CD14-positive monocyte (primary cell): ENCODE measurements around the gene ACVR2B. TPM values are rescaled to one million over a fixed set of nuclear protein-coding genes. Genes with fewer than 3 reads are reported as not detected.

Experiments
- DNase-seq, 3 donors: peaks; one replicate each; pipeline ENCODE4 v3.0.0-alpha.2; 2011 to 2022
- H2AFZ ChIP-seq: 2 replicates; pipeline ENCODE4 v1.6.0; 2012; ENCODE audit warnings: mild to moderate bottlenecking, low read depth, low read length, inconsistent platforms; ENCODE audit not compliant: insufficient read depth, poor library complexity, severe bottlenecking
- H3K27ac ChIP-seq, 2 donors: 1 replicate in 1 of 2; 2 replicates in 1 of 2; pipeline ENCODE4 v1.5.1; 2012 to 2013; ENCODE audit warnings: low read length in 2 of 2, control low read depth in 1 of 2, inconsistent platforms in 1 of 2, low read depth in 1 of 2, mild to moderate bottlenecking in 1 of 2
- H3K27me3 ChIP-seq, 2 donors: one replicate each; pipeline versions ENCODE4 v1.6.0 to v1.6.1; 2011 to 2013; ENCODE audit warnings: low read length in 2 of 2; ENCODE audit not compliant: control insufficient read depth in 2 of 2, insufficient read depth in 2 of 2
- H3K36me3 ChIP-seq, 2 donors: replicated peaks in 1 of 2; 1 replicate in 1 of 2; 2 replicates in 1 of 2; pipeline versions ENCODE4 v1.5.1 to v1.6.1; 2012 to 2013; ENCODE audit warnings: low read length in 2 of 2, control low read depth in 1 of 2, inconsistent platforms in 1 of 2, mild to moderate bottlenecking in 1 of 2; ENCODE audit not compliant: insufficient read depth in 2 of 2, control insufficient read depth in 1 of 2
- H3K4me1 ChIP-seq, 2 donors: 1 replicate in 1 of 2; 2 replicates in 1 of 2; pipeline versions ENCODE4 v1.5.1 to v1.6.1; 2012 to 2013; ENCODE audit warnings: low read length in 2 of 2, control low read depth in 1 of 2, inconsistent platforms in 1 of 2, mild to moderate bottlenecking in 1 of 2, moderate library complexity in 1 of 2; ENCODE audit not compliant: insufficient read depth in 2 of 2, control insufficient read depth in 1 of 2
- H3K4me2 ChIP-seq: replicated peaks from 2 replicates; pipeline ENCODE3; 2012; ENCODE audit warnings: low read length, moderate library complexity, mild to moderate bottlenecking; ENCODE audit not compliant: poor library complexity, severe bottlenecking; ENCODE audit errors: extremely low read depth
- H3K4me3 ChIP-seq, 3 experiments: fragments of 200-600 bp in 1 of 3; sonication (generic) in 1 of 3; replicated peaks in 1 of 3; 1 replicate in 2 of 3; 2 replicates in 1 of 3; pipeline ENCODE4 v1.5.1; 2011 to 2013; ENCODE audit warnings: low read length in 3 of 3, mild to moderate bottlenecking in 3 of 3, control low read depth in 2 of 3, low read depth in 2 of 3, inconsistent platforms in 1 of 3, moderate library complexity in 1 of 3
- H3K79me2 ChIP-seq: 2 replicates; pipeline ENCODE4 v1.6.0; 2012; ENCODE audit warnings: mild to moderate bottlenecking, control low read depth, inconsistent platforms, low read length, moderate library complexity; ENCODE audit not compliant: insufficient read depth
- H3K9ac ChIP-seq: 2 replicates; pipeline ENCODE4 v1.6.0; 2017; ENCODE audit warnings: low read length, mild to moderate bottlenecking; ENCODE audit not compliant: insufficient read depth, poor library complexity, severe bottlenecking
- H3K9me3 ChIP-seq, 2 donors: replicated peaks in 1 of 2; 1 replicate in 1 of 2; 2 replicates in 1 of 2; pipeline versions ENCODE4 v1.5.1 to v1.6.1; 2012 to 2013; ENCODE audit warnings: low read length in 2 of 2, control low read depth in 1 of 2; ENCODE audit not compliant: control insufficient read depth in 1 of 2, insufficient read depth in 1 of 2
- H4K20me1 ChIP-seq: 2 replicates; pipeline ENCODE4 v1.6.0; 2012; ENCODE audit warnings: mild to moderate bottlenecking, low read length, control low read depth, moderate library complexity; ENCODE audit not compliant: insufficient read depth
- H3K27ac Mint-ChIP-seq, 7 donors: one replicate each; pipeline ENCODE4 v1.8.0; 2020; ENCODE audit warnings: mild to moderate bottlenecking in 7 of 7, mixed read lengths in 7 of 7, moderate library complexity in 6 of 7, inconsistent platforms in 2 of 7
- H3K27me3 Mint-ChIP-seq, 3 donors: one replicate each; pipeline ENCODE4 v1.8.0; 2021 to 2022; ENCODE audit warnings: low read depth in 3 of 3, mild to moderate bottlenecking in 3 of 3, mixed read lengths in 3 of 3, moderate library complexity in 3 of 3, inconsistent platforms in 1 of 3
- H3K36me3 Mint-ChIP-seq, 2 donors: one replicate each; pipeline ENCODE4 v1.8.0; 2020; ENCODE audit warnings: mixed read lengths in 2 of 2, inconsistent platforms in 1 of 2, mild to moderate bottlenecking in 1 of 2
- H3K4me1 Mint-ChIP-seq: one replicate; pipeline ENCODE4 v1.8.0; 2020; ENCODE audit warnings: mild to moderate bottlenecking, mixed read lengths
- H3K4me3 Mint-ChIP-seq, 2 donors: one replicate each; pipeline ENCODE4 v1.8.0; 2020; ENCODE audit warnings: mild to moderate bottlenecking in 2 of 2, mixed read lengths in 2 of 2, moderate library complexity in 1 of 2
- H3K9me3 Mint-ChIP-seq, 7 donors: one replicate each; pipeline ENCODE4 v1.8.0; 2020 to 2022; ENCODE audit warnings: mixed read lengths in 7 of 7, mild to moderate bottlenecking in 6 of 7, moderate library complexity in 6 of 7, inconsistent platforms in 2 of 7
- CTCF ChIP-seq: fragments of 200-600 bp; IDR thresholded peaks from one replicate; pipeline ENCODE4 v1.8.0; 2022; ENCODE audit warnings: antibody characterized with exemption, mild to moderate bottlenecking
- WGBS: methylation state at CpG from one replicate; pipeline ENCODE4 v1.1.5; 2013; ENCODE audit warnings: missing lambda C conversion rate; ENCODE audit not compliant: insufficient coverage; 5-methylcytosine and 5-hydroxymethylcytosine counted together
- intact Hi-C, 2 donors: fragments of 100-400 bp; cut with micrococcal nuclease; formaldehyde crosslinking; loops; one replicate each; pipeline versions ENCODE4 v1.15.0 to v1.15.1; 2023
- polyA plus RNA-seq, 3 donors: library from polyadenylated mRNA; depleted of rRNA in 1 of 3; unstranded in 2 of 3; stranded (reverse) in 1 of 3; fragments of 300-500 nt in 2 of 3; fragments of >200 nt in 1 of 3; fragmentation: Illumina TruSeq in 2 of 3; gene quantifications; 1 replicate in 2 of 3; 2 replicates in 1 of 3; pipeline ENCODE4 v1.2.3, GENCODE V29; 2012 to 2021

Gene ACVR2B
- polyA plus RNA-seq, 3 donors: 0.15 to 0.41 TPM; not detected in 1

GRCh38 chr3:38493031-38493430 lies 39.3 kb downstream of the ACVR2B start:
- Mint-ChIP-seq H3K36me3 (no peaks in the 10 kb centered on the region), H3K27me3 (peaks cover 0 to 3% (median 1%) of the 10 kb centered on the region in 3 donors), H3K27ac (no peak overlapping the region), H3K4me1 (peaks cover 8% of the 10 kb centered on the region), H3K4me3 (no peak overlapping the region), H3K9me3 (no peaks in the 10 kb centered on the region)
- Histone ChIP-seq H3K27me3 (no peaks in the 10 kb centered on the region), H3K4me1 (peaks cover 8 to 9% of the 10 kb centered on the region in 2 donors), H3K9me3 (no peaks in the 10 kb centered on the region), H3K9ac (no peak overlapping the region), H3K4me3 (no peak overlapping the region), H3K36me3 (no peaks in the 10 kb centered on the region), H3K79me2 (peaks cover 8% of the 10 kb centered on the region), H3K27ac (no peak overlapping the region), H4K20me1 (no peaks in the 10 kb centered on the region), H2AFZ (no peak overlapping the region), H3K4me2 (no peak overlapping the region)
- TF ChIP-seq CTCF: no peak
- DNase-seq: no peak
- intact Hi-C loops: no loop called here
- 60% methylated on average over 1 of the region's 4 CpGs for WGBS

DNA sequence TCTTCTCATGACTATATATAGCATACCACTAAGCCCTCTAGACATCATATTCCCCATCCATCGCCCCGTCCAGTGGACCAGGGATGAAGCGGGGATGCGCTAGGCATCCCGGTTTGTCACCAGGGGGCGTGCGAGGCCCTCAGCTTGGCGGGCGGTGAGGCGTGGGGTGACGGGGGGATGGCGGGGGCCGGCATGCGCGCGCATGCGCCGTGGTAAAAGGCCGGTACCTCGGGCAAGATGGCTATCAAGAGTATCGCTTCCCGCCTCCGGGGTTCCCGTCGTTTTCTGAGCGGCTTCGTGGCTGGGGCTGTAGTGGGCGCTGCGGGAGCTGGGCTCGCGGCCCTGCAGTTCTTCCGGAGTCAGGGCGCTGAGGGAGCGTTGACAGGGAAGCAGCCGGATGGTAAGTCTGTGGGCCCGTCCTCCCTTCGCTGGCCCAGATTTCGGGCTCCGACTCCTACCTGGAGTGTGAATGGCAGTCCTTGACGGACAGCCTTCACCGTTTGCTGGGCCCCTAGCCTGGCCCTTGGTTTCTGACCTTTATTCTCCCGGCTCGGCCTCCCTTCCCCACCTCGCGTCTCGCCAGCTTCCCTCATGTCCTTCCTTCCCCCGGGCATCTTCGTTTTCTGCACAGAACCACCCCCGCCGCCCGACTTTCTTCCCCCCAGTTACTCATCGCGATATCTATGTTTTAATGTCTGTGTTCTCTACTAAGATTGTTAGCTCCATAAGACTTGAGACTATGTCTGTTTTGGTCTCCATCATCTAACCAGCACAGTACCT lies 42.6 kb downstream of the ACVR2B start, which contains the start of gene EXOG:
EXOG (plus strand) TSS at position 210 of the 780 bp plus-strand sequence; CDS start at position 238, 28 bp downstream.
- H4K20me1 ChIP-seq: no peaks in the 10 kb centered on the region
- intact Hi-C loops: no loop called here
- Mint-ChIP-seq H3K4me3 (peak within 1 kb of the TSS; percentile 96), H3K27me3 (peaks cover 0 to 2% (median 1%) of the 10 kb centered on the region in 3 donors), H3K9me3 (no peaks in the 10 kb centered on the region), H3K4me1 (peaks cover 8% of the 10 kb centered on the region), H3K36me3 (peaks cover 6 to 22% of the 10 kb centered on the region in 2 donors), H3K27ac (peak within 1 kb of the TSS; percentile 82 to 95 (median 91))
- peak within 1 kb of the TSS; percentile 70 for H3K9ac ChIP-seq
- DNase-seq: peak; percentile 93 to 95 (median 93)
- peaks cover 8% of the 10 kb centered on the region for H3K79me2 ChIP-seq
- peak within 1 kb of the TSS; percentile 76 to 86 for H3K27ac ChIP-seq
- TF ChIP-seq CTCF: peak; percentile 85
- H2AFZ ChIP-seq: peak within 1 kb of the TSS; percentile 98
- peaks cover 0 to 21% of the 10 kb centered on the region in 2 donors for H3K36me3 ChIP-seq
- H3K9me3 ChIP-seq: no peaks in the 10 kb centered on the region
- H3K4me2 ChIP-seq: peak within 1 kb of the TSS; percentile 88
- peak within 1 kb of the TSS; percentile 60 to 88 (median 86) for H3K4me3 ChIP-seq
- H3K27me3 ChIP-seq: no peaks in the 10 kb centered on the region
- peaks cover 8 to 9% of the 10 kb centered on the region in 2 donors for H3K4me1 ChIP-seq
- under 1% methylated on average over 43 of the region's 53 CpGs for WGBS
